Renal cortical epithelial cell (primary cell): ENCODE results near the gene PLOD3. TPM values are rescaled to one million over a fixed set of nuclear protein-coding genes. Genes with fewer than 3 reads are reported as not detected.
A peak's percentile ranks its signal among the peaks of the same experiment; 100 is the strongest.
"Not testable (repeated sequence)": the region's sequence is repeated elsewhere in the genome, so short reads cannot be mapped to it uniquely, and the experiment has no call there.

Source experiments
- DNase-seq: peaks from one replicate; pipeline ENCODE4 v3.0.0-alpha.2; 2011; ENCODE audit warnings: low read depth
- total RNA-seq: library from RNA; depleted of rRNA; stranded (reverse); fragments of >200 nt; gene quantifications from 2 replicates; pipeline ENCODE4 v1.2.3, GENCODE V29; 2014

PLOD3 gene
- total RNA-seq, 1 donor from 2014 or later = 55.8 TPM

- DNase-seq = no peak
Measured at GRCh38 chr7:101212014-101212413, 5.4 kb downstream of the PLOD3 start.

- DNase-seq = no peak
Measured at GRCh38 chr7:101211501-101211900, 5.9 kb downstream of the PLOD3 start.

- DNase-seq = no peak
Measured at GRCh38 chr7:101210143-101210542, 7.2 kb downstream of the PLOD3 start.

GRCh38 chr7:101208794-101209193 is 8.6 kb downstream of the PLOD3 start:
- DNase-seq = no peak

- no peak for DNase-seq
Measured at GRCh38 chr7:101207459-101207858, 9.9 kb downstream of the PLOD3 start.

- DNase-seq = no peak
Measured at GRCh38 chr7:101206665-101207042, 10.7 kb downstream of the PLOD3 start.

GRCh38 chr7:101205901-101206664 is 11.3 kb downstream of the PLOD3 start:
- no peak for DNase-seq

- not testable (repeated sequence) for DNase-seq
Measured at GRCh38 chr7:101203740-101204738, 13.3 kb downstream of the PLOD3 start.

GRCh38 chr7:101202603-101202918 is 14.8 kb downstream of the PLOD3 start:
- no peak for DNase-seq

GRCh38 chr7:101201695-101202602 is 15.4 kb downstream of the PLOD3 start:
- DNase-seq = no peak

GRCh38 chr7:101200862-101201599 is 16.4 kb downstream of the PLOD3 start, which contains the start of gene MOGAT3:
TSS of gene MOGAT3 (minus strand) at chr7:101201036. CDS start at chr7:101200854, 182 bp downstream.
- no peak for DNase-seq

- no peak for DNase-seq
Measured at GRCh38 chr7:101200504-101200861, 16.9 kb downstream of the PLOD3 start.

- not testable (repeated sequence) for DNase-seq
Measured at GRCh38 chr7:101199522-101199921, 17.9 kb downstream of the PLOD3 start.

- no peak for DNase-seq
Measured at GRCh38 chr7:101198476-101198875, 18.9 kb downstream of the PLOD3 start.

- DNase-seq = no peak
Measured at GRCh38 chr7:101197991-101198390, 19.4 kb downstream of the PLOD3 start.

GRCh38 chr7:101195884-101196283 is 21.5 kb downstream of the PLOD3 start:
- DNase-seq = no peak

GRCh38 chr7:101189109-101189508 is 28.3 kb downstream of the PLOD3 start:
- no peak for DNase-seq

GRCh38 chr7:101186844-101187428 is 30.4 kb downstream of the PLOD3 start:
- DNase-seq = no peak

- DNase-seq = no peak
Measured at GRCh38 chr7:101186194-101186593, 31.2 kb downstream of the PLOD3 start.

GRCh38 chr7:101185258-101185839 is 32.0 kb downstream of the PLOD3 start:
- DNase-seq = peak; percentile 95
